NCI-H526 treated with DMSO at 0.1 percent for 48 hours (cell line): ENCODE data around the gene ATP13A1.

ENCODE experiments used
- DNase-seq: peaks from one replicate; lab custom pipeline; 2025; lab: John Stamatoyannopoulos, UW

The ATP13A1 gene

DNA sequence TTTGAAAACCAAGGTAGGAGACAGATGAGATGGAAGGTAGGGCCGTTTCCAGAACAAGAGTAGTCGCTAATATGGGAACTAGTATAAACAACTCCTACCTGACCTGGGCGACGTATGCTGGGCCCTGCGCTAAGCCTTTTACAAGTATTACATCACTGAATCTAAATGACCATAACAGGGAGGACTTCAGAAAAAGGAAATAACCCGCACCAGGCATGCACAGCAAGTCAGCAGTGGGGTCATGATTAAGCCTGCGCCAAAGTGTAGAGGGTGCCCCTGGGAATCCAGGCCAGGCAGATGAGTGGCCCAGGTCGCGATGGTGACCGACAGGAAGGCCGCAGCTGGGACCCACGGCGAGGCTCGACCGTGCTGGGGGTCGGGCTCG, 613 bp downstream of the ATP13A1 start:
- no peak for DNase-seq

DNA sequence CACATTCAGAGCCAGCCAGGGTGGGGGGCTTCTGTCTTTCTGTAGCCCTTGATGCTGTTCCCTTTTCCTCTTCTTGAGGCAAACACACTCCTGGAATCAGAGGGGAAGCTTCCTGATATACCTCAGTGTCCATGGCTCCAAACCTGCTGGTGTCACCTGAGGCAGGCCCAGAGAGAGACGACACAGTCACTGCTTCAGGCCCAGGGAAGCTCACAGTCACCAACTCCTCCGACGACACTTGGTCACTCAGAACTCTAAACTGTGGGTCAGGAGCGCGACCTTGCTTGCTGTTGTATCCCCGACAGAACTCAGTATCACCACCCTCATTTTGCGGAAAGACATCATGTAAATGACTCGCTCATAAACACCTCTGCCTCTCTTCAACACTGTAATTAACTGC, 1.1 kb downstream of the ATP13A1 start:
- no peak for DNase-seq

DNA sequence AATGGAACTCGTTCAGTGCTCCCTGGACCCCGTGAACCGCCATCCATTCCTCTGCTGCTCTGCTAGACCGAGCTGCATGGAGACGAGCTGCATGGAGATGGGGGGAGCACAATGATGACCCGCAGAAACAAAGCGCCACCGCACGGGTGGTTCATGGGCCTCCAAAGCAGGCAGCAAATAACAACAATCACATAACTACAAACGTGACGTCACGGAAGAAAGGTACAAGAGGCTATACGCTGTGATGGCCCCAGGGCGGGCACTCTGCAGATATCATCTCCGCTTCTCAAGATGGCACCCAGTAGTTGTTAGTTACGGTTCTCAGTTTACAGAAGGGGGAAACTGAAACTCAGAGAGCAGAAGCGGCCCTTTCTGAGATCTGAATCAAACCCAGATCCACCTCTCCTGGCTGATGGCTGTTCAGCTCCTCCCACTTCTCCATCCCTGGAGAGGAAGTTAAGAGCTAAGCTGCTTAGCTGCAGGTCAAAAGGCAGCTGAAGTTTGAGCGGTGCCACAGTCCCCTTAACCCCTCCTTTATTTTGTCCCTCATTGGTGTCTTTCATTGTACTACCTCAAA, 1.7 kb downstream of the ATP13A1 start:
- DNase-seq = no peak

DNA sequence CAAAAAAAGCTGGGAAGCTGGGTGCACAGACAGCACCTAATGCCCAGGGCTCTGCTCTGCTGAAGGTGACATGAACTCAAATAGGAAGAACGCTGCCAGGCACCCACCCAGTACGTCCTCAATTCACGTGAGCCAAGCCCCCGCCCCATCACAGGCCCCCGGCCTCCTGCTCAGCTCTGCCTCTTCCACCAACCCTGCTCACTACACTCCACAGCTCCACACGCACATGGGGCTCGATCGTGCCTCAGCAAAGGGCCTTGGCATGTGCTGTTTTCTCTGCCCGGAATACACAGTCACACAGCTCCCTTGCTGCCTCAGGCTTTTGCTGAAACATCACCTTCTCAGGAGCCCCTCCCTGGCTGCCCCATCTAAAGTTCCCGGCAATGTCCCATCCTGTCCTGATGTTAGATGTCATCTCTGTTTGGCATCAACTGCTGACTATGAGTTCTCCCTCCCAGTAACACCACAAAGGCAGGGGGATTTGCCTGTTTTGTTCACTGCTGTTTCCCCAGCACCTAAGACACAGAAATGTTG, 2.3 kb downstream of the ATP13A1 start:
- no peak for DNase-seq

DNA sequence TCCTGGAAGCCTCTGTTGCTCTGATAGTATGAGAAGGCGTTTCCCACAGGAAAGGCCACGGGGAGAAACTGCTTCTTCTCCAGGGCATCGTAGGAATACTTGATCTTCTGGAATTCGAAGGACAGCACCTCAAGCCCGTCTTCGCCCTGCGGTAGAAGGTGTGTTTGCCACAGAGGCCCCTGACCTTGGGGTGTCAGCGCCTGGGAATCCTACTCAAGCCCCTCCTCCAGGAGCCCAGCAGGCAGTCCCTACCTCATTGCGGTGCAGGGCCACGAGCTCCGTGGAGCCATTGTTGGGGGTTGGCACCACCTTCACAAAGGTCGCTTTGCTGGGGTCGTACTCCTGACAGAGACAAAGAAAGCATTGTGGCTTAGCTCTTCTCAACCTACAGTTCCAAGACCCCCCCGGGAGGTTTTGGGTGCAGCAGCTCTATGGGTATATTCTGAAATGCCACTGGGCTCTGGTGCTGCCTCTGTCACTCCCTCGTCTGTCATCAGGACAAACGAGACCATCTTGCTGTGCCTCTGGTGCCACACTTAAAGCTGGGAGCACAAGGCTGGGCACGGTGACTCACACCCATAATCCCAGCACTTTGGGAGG, 3.7 kb downstream of the ATP13A1 start:
- DNase-seq = no peak

DNA sequence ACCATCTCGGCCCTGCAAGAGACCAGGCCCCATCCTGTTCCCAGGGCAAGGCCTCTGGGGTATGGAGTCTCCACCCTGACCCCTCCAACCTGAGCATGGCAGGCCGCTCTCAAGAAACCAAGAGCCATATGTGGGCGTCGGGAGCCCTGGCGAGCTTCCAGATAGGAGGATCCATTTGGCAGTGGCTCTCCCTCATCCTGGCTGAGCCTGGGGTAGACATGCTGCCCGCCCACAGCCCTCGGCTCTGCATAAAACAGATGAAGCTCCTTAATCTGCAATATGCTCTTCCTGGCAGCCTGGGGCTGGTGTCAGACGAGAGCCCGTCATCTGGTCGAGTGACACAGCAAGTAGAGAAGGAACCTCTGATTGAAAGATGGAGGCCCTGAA, 6.1 kb downstream of the ATP13A1 start:
- DNase-seq = no peak

DNA sequence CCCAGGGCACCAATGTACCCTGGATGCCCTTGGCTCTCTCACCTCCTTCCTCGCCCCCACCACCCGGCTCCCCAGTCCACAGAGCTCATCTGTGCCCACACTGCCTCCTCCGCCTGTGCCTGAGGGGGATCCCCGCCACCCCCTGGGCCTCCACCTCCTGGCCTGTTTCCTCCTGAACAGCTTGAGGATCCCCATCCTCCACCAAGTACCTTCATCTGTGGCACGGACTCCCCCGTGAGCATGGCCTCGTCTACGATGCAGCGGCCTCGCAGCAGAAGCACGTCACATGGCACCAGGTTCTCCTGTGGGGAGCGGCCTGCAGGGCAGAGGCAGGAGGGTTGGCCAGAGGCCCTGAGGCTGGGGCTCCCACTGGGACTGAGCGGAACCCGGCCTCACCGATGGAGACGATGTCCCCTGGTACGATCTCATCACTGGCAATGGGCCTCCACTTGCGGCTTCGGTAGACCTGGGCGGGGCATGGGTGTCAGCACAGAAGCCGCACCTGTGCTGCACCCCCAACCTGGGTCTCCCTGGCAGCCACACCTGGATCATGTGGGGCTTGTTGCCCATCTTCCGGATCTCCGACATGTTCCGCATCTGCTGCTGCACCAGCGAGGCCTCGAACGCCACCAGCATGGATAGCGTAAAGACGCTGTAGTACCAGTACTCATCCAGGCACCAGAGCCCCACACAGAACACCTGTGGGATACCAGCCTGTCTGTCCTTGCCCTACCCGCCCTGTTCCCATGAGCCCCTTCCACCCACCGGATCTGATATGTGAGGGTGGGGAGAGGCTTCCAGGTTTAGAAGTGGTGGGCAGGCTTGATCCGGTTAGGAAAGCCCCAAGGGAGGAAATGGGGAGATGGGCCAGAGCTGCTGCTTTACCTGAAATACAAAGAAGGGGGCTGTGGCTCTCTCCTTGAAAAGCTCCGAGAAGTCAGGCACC, 6.8 kb downstream of the ATP13A1 start:
- no peak for DNase-seq

DNA sequence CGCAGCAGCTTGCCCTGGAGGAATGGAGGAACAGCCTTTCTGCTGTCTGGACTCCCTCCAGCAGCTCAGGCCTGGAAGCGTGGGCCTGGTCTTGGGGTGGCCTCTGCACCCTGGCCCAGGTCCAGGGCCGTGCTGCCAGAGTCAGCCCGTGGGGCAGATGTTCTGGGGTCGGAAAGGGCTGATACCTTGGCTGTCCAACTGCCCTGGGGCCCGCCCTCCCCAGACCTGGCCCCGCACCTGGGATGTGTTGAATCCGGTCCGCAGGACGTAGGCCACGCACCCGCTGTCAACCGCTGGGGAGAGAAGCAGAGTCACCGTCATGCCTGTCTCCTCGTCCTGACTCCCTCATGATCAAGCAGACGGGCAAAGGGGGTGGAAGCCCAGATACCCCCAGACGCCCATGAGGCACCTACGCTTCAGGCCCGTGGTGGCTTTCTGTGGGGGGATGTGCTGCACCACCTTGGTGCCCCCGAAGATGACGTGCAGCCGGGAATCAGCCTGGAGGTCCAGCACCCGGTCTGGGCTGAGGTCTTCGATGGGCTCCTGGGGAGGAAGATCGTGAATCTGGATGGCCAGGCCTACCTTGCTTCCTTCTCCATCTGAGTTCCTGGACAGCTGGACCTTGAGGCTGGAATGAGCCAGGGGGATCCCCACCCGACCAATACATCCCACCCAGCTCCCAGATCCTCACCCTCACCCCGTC, 7.7 kb downstream of the ATP13A1 start:
- DNase-seq = no peak

DNA sequence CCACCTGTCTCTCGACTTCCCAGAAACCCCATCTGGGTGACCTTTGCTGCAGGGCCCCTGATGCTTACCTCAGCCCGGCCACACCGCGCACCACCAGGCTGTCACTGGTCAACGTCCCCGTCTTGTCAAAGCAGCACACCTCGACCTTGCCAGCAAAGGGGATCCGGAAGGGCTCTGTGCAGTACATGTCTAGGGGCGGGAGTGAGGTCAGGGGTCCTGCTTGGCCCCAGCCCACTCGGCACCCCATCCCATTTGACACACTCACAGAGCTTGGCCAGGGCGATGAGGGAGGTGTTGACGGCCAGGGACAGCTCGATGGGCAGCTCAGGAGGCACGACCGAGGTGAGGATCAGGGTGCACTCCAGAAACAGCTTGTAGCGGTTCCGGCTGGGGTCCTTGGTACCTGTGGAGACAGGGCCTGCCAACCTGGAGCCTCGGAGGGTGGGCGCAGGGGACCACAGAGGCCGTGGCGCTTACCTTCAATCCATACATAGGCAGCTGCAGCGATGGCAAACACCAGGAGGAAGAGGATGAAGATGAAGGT, 8.4 kb downstream of the ATP13A1 start:
- DNase-seq = no peak

DNA sequence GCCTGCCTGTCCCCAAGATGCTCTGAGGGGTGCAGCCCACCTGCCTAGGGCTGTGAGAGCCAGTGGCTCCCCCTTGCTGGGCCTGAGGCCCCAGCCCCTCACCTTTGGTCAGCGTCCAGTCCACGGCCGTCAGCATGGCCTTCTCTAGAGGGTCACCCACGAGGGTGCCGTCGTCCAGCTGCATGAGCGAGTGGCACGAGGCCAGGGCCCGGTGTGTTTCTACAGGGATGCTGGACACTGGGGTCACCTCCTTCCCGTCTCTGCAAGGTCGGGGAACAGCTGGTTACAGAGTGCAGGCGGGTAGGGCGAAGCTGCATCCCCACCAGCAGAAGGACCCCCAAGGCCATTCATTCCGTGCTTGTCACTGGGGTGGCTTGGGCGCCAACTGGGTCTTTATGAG, 9.0 kb downstream of the ATP13A1 start:
- no peak for DNase-seq

DNA sequence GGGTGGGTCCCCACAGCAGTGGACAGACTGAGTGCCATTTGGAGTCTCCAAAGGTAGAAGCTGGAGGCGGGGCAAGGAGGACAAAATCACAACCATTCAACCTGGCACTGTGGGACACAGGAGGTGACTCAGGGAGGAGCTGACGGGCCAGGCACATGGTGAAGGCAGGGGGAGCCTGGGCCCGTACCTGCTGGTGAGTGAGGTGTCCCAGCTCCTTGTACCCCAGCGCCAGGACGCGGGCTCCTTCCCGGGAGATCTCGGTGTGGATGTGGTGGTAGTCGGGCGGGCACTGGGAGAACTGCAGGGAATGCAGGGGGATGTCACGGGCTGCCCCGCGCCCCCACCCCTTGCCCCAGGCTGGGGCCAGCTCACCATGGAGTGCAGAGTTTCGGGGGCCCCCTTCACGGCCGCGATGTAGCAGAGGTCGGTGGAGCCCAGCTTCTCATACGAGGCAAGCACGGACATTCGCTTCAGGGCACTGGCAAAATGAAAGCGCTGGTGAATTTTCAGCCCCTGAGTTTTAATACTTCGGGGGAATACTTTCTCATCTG, 9.8 kb downstream of the ATP13A1 start:
- DNase-seq = no peak

DNA sequence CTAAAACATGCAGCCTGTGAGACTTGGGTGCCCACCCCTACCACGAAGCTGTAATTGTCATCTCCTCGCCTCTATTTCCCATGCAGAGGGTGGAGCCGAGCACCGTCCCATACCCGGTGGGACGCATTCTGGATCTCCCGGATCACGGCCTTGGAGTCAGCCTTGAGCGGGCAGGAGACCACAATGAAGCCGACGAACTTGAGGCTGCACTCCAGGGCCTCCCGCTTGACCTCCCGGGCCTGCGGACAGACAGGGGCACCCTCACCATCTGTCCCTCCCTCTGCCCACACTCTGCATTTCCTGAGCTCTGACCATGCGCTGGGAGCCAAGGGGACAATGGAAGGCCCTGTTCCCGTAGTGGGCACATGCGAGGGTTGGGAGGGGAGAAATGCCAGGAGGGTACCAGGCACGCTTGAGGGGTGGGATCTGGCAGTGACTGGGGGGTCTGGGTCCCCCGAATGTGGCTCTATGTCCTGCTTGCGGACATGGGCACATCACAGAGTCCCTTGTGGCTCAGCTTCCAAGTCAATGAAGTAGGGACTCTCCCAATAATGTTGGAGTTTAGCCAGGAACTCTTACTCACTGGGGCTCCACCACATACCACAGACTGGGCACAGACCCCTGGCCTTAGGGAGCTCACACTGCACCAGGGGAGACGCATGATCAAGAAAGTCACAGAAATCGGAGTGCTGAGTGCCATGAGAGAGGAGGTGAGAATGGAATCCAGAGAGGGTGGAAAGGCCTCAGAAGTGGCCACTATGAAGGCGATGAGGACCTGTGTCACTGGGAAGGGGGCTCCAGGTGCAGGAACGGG, 10.8 kb downstream of the ATP13A1 start:
- no peak for DNase-seq

DNA sequence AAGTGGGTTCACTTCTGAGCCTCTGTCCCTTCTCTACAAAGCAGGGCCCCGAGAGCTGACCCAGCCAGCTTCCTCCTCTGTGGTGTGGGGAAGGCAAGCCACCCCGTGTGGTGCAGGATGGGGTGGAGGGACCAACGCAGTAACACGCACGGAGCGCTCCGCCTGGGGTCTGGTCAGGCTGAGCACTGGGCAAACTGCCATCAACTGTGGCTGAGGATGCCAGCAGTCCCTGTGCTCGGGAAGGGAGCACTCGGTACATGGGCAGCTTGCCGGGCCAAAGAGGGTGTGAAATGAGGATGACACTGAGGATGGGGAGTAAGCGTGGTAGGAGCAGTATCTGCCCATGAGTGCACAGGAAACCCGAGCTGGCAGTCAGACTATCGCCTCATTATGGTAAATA, 12.4 kb downstream of the ATP13A1 start:
- DNase-seq = no peak

DNA sequence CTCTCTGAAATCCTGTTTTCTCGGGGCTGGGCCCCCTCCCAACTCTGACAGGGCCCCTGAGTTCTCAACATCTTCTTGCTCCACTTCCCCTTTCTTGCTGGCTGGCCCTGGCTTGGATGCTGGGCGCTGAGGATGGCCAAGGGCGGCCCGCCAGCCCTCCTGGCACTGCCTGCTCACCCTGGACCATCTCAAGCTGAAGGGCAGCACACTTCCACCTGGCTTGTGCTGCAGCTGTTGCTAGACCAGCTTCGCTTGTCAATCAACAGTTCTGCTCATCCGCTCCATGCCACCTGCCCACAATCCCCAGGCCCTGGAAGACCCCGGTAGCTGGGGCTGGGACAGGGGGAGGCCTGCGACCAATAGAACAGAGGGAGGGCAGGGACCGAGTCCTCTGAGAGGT, 13.1 kb downstream of the ATP13A1 start:
- no peak for DNase-seq

DNA sequence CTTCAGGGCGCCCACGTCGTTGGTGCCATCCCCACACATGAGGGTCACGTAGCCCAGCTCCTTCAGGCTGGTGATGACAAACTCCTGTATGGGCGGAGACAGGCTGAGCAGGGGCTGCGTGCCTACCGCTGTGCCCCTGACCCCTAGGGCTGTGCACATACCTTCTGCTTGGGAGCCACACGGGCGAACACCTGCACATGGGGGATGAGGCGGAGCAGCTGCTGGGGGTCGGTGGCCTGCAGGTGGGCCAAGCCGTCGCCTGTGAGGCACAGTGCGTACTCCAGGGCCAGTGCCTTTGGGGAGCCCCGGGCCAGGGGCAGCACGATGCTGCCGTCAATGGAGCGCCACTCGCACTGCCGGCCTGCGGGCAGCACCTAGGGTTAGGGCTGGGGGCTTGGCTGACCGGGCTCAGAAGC, 13.9 kb downstream of the ATP13A1 start:
- DNase-seq = no peak

DNA sequence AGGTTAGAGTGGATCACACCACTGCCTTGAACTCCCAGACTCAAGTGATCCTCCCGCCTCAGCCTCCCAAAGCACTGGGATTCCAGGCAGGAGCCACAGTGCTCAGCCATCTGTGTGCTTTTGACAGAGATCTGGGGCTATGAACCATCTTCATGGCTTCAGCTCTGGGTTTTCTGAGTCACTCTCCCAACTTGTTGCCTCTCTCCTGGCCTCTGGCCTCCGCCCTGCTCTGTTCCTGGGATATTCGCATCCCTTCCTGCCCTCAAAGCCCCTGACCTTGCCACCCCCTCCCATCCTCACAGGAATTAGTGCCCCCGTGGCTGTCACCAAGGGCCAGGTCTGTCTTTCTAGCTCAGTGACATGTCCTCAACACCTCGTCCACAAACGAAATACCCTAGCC, 14.3 kb downstream of the ATP13A1 start:
- DNase-seq = no peak

DNA sequence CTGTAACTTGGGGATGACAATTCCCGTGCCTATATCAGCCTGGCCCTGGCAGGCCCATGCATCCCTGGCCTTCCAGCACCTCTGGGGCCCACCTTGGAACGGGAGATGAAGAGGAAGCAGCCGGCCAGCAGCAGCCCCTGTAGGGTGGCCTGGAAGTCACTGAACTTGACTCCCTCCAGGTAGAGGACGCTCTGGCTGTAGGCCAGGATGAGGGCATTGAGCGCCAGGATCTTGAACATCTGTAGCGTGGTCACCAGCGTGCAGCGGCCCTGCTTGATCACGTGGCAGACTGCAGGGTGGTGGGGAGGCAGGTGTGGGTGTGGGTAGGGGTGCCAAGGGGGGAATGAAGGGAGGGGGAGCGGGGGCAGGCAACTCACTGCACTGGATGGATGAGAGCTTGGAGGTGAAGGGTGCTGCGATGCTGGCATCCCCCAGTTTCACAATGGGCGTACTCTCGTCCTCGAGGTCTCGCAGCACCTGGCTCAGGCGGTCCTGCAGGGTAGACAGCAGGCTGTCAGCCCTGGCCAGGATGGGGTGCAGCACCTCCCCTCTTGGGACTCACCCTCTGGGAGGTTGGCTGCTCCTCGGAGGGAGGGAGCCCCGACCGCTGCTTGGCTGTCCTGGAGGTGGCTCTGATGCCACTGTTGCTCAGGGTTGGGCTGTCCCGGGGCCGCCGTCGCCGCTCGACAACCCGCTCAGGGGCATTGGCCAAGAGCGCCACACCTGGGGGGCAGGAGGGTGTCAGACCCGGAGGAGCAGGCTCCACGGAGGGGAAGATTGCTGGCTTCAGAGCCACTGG, 16.2 kb downstream of the ATP13A1 start:
- DNase-seq = no peak

DNA sequence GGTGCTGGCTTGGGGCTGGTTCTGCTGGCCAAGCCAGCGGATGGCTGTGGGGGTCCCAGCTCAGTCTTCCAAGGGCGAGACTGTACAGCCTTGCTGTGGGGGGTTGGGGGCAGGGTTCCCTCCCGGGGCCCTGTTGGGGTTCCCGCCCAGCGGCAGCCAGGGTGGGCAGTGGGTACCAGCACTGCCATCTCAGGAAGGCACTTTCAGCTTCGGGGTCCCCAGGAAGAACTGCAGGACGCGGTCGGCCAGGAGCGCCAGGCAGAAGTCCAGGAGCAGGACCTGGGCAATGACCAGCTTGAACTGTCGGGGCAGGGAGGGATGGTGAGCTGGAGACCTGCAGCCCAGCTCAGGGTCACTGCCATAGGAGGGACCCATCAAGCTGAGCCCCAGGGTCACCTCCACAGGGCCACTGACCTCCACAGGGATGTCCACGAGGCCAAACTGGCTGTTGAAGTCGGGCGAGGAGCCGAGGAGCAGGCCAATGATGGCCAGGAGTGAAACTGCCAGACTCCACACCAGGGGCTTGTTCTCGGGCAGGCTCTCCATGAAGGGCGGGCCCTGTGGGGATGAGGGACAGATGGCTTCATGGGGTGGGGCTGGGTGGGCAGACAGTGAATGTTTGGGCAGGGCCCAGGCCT, 18.1 kb downstream of the ATP13A1 start:
- DNase-seq = no peak

DNA sequence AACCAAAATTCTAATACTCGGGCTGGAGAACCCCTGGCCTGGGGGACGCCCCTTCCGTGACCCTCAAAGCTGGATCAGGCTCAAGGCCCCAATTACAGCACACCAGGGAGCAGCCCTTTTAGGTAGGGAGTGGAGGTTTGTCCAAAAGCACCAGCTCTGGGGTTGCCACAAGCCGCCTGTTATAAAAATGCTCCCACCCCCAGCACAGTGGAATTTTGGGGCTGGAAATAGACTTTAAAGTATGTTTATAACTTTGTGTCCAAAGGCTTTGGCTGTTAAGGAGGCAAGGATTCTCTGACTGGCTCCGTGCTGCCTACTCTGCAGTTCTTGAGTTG, 19.5 kb downstream of the ATP13A1 start:
- no peak for DNase-seq
